WTC11 (cell line): ENCODE results near the gene GJC1. TPM values are rescaled to one million over a fixed set of nuclear protein-coding genes. Genes with fewer than 3 reads are reported as not detected.

ENCODE experiments used
- ATAC-seq: fragments of 200-7000 bp; cut with Tn5 transposase; 2 replicates; pipeline ENCODE4 v1.10.0; 2021; ENCODE audit warnings: mild to moderate bottlenecking, moderate library complexity
- CTCF ChIA-PET: fragments of 300-600 bp; sonication (Branson Sonifier 250); formaldehyde crosslinking; loops from one replicate; lab custom pipeline; 2021; ENCODE audit warnings: antibody characterized with exemption; lab: Charles Lee
- POLR2A ChIA-PET: fragments of 350-600 bp; sonication (Branson Sonifier 250); formaldehyde crosslinking; loops from one replicate; lab custom pipeline; 2021; ENCODE audit warnings: antibody characterized with exemption; lab: Charles Lee
- DNase-seq: peaks from one replicate; pipeline ENCODE4 v3.0.0; 2021; ENCODE audit warnings: low spot score
- H3K27ac Mint-ChIP-seq: 2 replicates; pipeline ENCODE4 v1.8.0; 2021; ENCODE audit warnings: mixed read lengths
- H3K27me3 Mint-ChIP-seq: 2 replicates; pipeline ENCODE4 v1.8.0; 2021; ENCODE audit warnings: low read depth, mild to moderate bottlenecking, moderate library complexity, mixed read lengths
- H3K36me3 Mint-ChIP-seq: 2 replicates; pipeline ENCODE4 v1.8.0; 2021; ENCODE audit warnings: mixed read lengths
- H3K4me1 Mint-ChIP-seq: 2 replicates; pipeline ENCODE4 v1.8.0; 2022; ENCODE audit warnings: mixed read lengths
- H3K4me3 Mint-ChIP-seq: 2 replicates; pipeline ENCODE4 v1.8.0; 2021; ENCODE audit warnings: mild to moderate bottlenecking, moderate library complexity, mixed read lengths
- H3K9me3 Mint-ChIP-seq: 2 replicates; pipeline ENCODE4 v1.8.0; 2021; ENCODE audit warnings: mixed read lengths
- ARID4B ChIP-seq: sonication (generic); formaldehyde crosslinking; IDR thresholded peaks from 2 replicates; pipeline ENCODE4 v1.8.0; 2023; ENCODE audit warnings: missing genetic modification reagents, mild to moderate bottlenecking, borderline replicate concordance
- PRDM15 ChIP-seq: sonication (generic); formaldehyde crosslinking; IDR thresholded peaks from 2 replicates; pipeline ENCODE4 v1.8.0; 2022; ENCODE audit warnings: missing genetic modification reagents
- ZBTB43 ChIP-seq: sonication (generic); formaldehyde crosslinking; IDR thresholded peaks from 2 replicates; pipeline ENCODE4 v1.8.1; 2023; ENCODE audit warnings: mild to moderate bottlenecking, missing genetic modification reagents
- ZNF423 ChIP-seq: fragments of 250-450 bp; sonication (Bioruptor Pico); IDR thresholded peaks from 2 replicates; pipeline ENCODE4 v2.1.2; 2022; ENCODE audit warnings: mild to moderate bottlenecking, moderate library complexity
- total RNA-seq: library from RNA; stranded (reverse); gene quantifications from 3 replicates; pipeline ENCODE4 v1.2.3, GENCODE V29; 2021
- TF ChIP-seq, protein P1 (sequence below): fragments of 250-450 bp; sonication (Bioruptor Pico); IDR thresholded peaks from 2 replicates; pipeline ENCODE4 v1.9.0; 2021; ENCODE audit warnings: moderate library complexity, mild to moderate bottlenecking, inconsistent platforms, borderline replicate concordance

GJC1 gene
- total RNA-seq, 1 experiment from 2014 or later = 104 TPM

DNA sequence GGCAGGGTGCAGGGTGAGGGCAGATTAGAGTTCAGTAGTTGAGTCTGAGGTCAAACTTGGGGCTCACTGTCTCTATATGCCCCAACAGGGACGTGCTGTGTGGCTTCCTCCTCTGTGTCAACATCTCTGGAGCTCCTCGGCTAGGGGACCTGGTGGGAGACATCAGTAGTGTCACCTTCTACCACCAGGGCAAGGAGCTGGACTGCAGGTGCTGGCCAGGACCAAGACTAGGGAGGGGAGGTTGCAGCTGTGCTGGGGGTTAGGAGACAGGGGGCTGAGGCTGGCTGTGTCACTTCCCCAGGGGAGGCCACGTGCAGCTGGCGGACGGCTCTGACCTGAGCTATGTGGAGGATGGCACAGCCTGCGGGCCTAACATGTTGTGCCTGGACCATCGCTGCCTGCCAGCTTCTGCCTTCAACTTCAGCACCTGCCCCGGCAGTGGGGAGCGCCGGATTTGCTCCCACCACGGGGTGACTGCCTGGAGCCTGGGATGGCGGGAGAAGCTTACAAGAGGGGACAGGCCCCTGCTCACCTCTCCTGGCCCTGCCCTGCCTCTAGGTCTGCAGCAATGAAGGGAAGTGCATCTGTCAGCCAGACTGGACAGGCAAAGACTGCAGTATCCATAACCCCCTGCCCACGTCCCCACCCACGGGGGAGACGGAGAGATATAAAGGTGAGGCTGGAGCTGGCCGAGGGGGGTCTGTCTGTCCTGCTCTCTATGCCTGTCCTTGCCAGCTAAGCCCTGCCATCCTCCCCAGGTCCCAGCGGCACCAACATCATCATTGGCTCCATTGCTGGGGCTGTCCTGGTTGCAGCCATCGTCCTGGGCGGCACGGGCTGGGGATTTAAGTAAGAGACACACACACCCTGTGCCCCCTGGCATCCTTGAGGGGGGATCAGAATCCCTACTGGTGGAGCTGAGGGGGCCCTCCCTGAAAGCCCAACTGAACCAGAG, 52.4 kb downstream of the GJC1 start:
- TF ChIP-seq ARID4B (CRISPR knock-in tag) = no peak
- no peak for TF ChIP-seq ZBTB43 (CRISPR knock-in tag)
- TF ChIP-seq, all 79 proteins: peak for 0
- H3K4me1 Mint-ChIP-seq = peaks cover 37% of the 10 kb centered on the region
- CTCF ChIA-PET = interaction anchor here (0.9 to 6.2 kb wide), 13 partner anchors 13 to 243 kb away, joined by 3 to 103 read pairs (median 10); partner anchors contain the start of genes GJC1 and HIGD1B

GRCh38 chr17:44776628-44777393, 53.3 kb downstream of the GJC1 start:
- TF ChIP-seq ZNF423 = no peak
- TF ChIP-seq, protein P1, sequence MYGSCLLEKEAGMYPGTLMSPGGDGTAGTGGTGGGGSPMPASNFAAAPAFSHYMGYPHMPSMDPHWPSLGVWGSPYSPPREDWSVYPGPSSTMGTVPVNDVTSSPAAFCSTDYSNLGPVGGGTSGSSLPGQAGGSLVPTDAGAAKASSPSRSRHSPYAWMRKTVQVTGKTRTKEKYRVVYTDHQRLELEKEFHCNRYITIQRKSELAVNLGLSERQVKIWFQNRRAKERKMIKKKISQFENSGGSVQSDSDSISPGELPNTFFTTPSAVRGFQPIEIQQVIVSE (CRISPR knock-in tag) = no peak
- TF ChIP-seq PRDM15 (CRISPR knock-in tag) = peak; percentile 45; the same call in 1 of the 2 replicates
- H3K4me1 Mint-ChIP-seq = peaks cover 28% of the 10 kb centered on the region
- ATAC-seq (no peak), DNase-seq (no peak)
- H3K27me3 Mint-ChIP-seq = peaks cover 22% of the 10 kb centered on the region
- ChIA-PET POLR2A (no interaction called here), CTCF (interaction anchor here (0.9 to 6.2 kb wide), 11 partner anchors 14 to 244 kb away, joined by 3 to 103 read pairs (median 9); partner anchors contain the start of genes GJC1 and HIGD1B)
- no peaks in the 10 kb centered on the region for H3K9me3 Mint-ChIP-seq
- peak overlapping the region; percentile 76 for H3K4me3 Mint-ChIP-seq
- H3K36me3 Mint-ChIP-seq = no peaks in the 10 kb centered on the region
- no peak overlapping the region for H3K27ac Mint-ChIP-seq

More for the DNA sequence above, 52.4 kb downstream of the GJC1 start:
- H3K4me3 Mint-ChIP-seq = peak overlapping the region; percentile 18; the same call in 1 of the 2 replicates
- POLR2A ChIA-PET = no interaction called here
- DNase-seq (no peak), ATAC-seq (no peak)
- no peaks in the 10 kb centered on the region for H3K36me3 Mint-ChIP-seq
- no peak overlapping the region for H3K27ac Mint-ChIP-seq
- peaks cover 22% of the 10 kb centered on the region for H3K27me3 Mint-ChIP-seq
- H3K9me3 Mint-ChIP-seq = no peaks in the 10 kb centered on the region
